ENCODE measurements around the gene PARP3.

Gene PARP3

DNA sequence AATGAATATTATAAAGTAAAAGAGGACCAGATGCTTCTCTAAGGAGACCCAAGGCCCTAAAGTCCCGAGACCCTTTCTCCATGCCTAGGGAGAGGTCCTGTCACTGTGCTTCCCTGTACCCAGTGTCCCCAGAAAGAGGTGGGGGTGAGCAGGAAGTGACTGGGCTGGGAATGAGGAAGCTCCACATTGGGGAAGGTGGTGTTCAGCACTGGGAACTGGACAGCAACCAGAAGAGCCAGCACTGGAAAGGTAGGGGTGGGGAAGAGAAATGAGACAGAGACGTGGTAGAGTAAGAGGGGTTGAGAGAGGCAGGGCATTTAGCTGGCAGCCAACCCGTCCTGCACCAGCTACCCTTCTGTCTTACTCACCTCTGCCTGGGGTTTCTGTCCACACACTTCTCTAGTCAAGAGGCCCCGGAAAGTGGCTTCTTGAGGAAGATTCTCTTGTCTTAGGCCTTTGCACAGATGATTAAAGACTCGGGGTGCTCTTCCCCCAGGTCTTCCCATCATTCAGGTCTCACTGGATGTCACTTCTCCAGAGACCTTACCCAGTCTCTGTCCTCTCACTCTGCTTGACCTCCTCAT is 12.7 kb upstream of the PARP3 start:
- DNase-seq (ENCODE audit: low read depth), result no peak
- H3K4me3 ChIP-seq (ENCODE audit: low read depth, low read length), result no peak overlapping the region
- TF ChIP-seq, protein P1, sequence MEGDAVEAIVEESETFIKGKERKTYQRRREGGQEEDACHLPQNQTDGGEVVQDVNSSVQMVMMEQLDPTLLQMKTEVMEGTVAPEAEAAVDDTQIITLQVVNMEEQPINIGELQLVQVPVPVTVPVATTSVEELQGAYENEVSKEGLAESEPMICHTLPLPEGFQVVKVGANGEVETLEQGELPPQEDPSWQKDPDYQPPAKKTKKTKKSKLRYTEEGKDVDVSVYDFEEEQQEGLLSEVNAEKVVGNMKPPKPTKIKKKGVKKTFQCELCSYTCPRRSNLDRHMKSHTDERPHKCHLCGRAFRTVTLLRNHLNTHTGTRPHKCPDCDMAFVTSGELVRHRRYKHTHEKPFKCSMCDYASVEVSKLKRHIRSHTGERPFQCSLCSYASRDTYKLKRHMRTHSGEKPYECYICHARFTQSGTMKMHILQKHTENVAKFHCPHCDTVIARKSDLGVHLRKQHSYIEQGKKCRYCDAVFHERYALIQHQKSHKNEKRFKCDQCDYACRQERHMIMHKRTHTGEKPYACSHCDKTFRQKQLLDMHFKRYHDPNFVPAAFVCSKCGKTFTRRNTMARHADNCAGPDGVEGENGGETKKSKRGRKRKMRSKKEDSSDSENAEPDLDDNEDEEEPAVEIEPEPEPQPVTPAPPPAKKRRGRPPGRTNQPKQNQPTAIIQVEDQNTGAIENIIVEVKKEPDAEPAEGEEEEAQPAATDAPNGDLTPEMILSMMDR (IDR thresholded peaks at IDR 0.05; ENCODE audit: control insufficient read depth, extremely low read depth, insufficient read depth), result no peak

GRCh38 chr3:51930439-51930838 is 11.7 kb upstream of the PARP3 start:
- TF ChIP-seq, protein P1 (IDR thresholded peaks at IDR 0.05; ENCODE audit: control insufficient read depth, extremely low read depth, insufficient read depth), result no peak
- no peak overlapping the region for H3K4me3 ChIP-seq (ENCODE audit: low read depth, low read length)
- DNase-seq (ENCODE audit: low read depth), result no peak

- no peak for DNase-seq (ENCODE audit: low read depth)
- H3K4me3 ChIP-seq (ENCODE audit: low read depth, low read length), result no peak overlapping the region
- TF ChIP-seq, protein P1 (IDR thresholded peaks at IDR 0.05; ENCODE audit: control insufficient read depth, extremely low read depth, insufficient read depth), result no peak
Observed at GRCh38 chr3:51931756-51932155, 10.4 kb upstream of the PARP3 start.

GRCh38 chr3:51932471-51933370 is 9.4 kb upstream of the PARP3 start:
- no peak overlapping the region for H3K4me3 ChIP-seq (ENCODE audit: low read depth, low read length)
- TF ChIP-seq, protein P1 (IDR thresholded peaks at IDR 0.05; ENCODE audit: control insufficient read depth, extremely low read depth, insufficient read depth), result no peak
- no peak for DNase-seq (ENCODE audit: low read depth)

GRCh38 chr3:51933471-51934138 is 8.6 kb upstream of the PARP3 start:
- no peak overlapping the region for H3K4me3 ChIP-seq (ENCODE audit: low read depth, low read length)
- TF ChIP-seq, protein P1 (IDR thresholded peaks at IDR 0.05; ENCODE audit: control insufficient read depth, extremely low read depth, insufficient read depth), result no peak

DNA sequence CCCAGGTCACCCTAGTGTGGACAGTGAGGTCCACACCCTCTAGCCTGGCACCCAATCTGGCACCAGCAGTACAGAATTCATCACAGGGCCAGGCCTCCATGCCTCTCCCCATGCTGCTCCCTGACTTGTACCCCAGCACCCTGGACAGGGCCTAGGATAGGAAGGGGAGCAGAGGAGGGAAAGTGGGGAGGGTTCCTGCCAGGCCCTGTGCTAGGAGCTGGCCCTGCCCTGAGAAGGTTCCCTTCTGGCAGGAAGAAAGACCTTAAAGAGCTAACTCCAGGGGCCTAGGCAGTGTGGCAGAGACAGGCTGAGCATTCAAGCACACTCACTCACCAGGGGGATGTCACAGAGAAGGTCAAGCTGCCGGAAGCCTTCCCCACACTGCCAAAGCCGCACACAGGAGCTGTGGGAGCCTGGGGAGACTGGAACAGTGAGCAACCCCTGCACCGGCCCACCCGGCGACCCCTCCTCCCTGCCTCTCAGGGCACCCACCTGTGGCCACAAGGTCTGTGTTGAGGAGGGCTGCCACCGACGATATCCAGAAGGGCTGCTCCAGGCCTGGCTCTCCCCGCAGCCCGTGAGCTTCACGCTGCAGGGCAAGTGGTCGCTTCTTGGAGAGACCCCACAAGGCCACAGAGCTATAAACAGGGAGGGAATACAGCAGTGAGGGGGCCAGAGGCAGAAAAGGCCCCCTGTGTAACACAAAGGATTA is 7.9 kb upstream of the PARP3 start:
- no peak overlapping the region for H3K4me3 ChIP-seq (ENCODE audit: low read depth, low read length)
- TF ChIP-seq, protein P1 (IDR thresholded peaks at IDR 0.05; ENCODE audit: control insufficient read depth, extremely low read depth, insufficient read depth), result no peak
- no peak for DNase-seq (ENCODE audit: low read depth)

More at GRCh38 chr3:51933471-51934138, 8.6 kb upstream of the PARP3 start:
- no peak for DNase-seq (ENCODE audit: low read depth)

Measured in LNCaP clone FGC (cell line).